Stomach (tissue), 4 donors: Measurements from ENCODE around the gene COL9A3.
"Not testable (repeated sequence)": the region's sequence is repeated elsewhere in the genome, so short reads cannot be mapped to it uniquely, and the experiment has no call there.

Source experiments
- EP300 ChIP-seq: sonication (generic); formaldehyde crosslinking; IDR thresholded peaks from one replicate; pipeline ENCODE4 v1.6.1; 2017; ENCODE audit warnings: antibody characterized with exemption
- POLR2A ChIP-seq, 4 donors: fragments of 450-650 bp; IDR thresholded peaks; one replicate each; pipeline ENCODE4 v1.6.1; 2016; ENCODE audit warnings: antibody characterized with exemption in 4 of 4, control low read depth in 2 of 4, mild to moderate bottlenecking in 1 of 4, moderate library complexity in 1 of 4
- TF ChIP-seq, protein P1 (sequence below), 7 experiments: fragments of 450-650 bp in 4 of 7; fragments of 200-600 bp in 3 of 7; sonication (generic) in 3 of 7; IDR thresholded peaks; one replicate each; pipeline ENCODE4 v1.5.1; 2016 to 2019; ENCODE audit warnings: antibody characterized with exemption in 7 of 7, control low read depth in 2 of 7, mild to moderate bottlenecking in 1 of 7

DNA sequence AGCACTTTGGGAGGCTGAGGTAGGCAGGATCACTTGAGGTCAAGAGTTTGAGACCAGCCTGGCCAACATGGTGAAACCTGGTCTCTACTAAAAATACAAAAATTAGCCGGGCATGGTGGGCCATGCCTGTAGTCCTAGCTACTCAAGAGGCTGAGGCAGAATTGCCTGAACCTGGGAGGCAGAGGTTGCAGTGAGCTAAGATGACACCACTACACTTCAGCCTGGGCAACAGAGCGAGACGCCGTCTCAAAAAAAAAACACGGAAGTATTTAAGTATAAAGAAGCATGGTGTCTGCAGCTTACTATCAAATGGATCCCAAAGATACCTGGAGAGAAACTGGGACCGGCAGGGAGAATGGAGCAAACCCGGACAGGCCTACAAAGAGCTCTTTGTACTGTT, 32.1 kb downstream of the COL9A3 start:
- TF ChIP-seq, protein P1, sequence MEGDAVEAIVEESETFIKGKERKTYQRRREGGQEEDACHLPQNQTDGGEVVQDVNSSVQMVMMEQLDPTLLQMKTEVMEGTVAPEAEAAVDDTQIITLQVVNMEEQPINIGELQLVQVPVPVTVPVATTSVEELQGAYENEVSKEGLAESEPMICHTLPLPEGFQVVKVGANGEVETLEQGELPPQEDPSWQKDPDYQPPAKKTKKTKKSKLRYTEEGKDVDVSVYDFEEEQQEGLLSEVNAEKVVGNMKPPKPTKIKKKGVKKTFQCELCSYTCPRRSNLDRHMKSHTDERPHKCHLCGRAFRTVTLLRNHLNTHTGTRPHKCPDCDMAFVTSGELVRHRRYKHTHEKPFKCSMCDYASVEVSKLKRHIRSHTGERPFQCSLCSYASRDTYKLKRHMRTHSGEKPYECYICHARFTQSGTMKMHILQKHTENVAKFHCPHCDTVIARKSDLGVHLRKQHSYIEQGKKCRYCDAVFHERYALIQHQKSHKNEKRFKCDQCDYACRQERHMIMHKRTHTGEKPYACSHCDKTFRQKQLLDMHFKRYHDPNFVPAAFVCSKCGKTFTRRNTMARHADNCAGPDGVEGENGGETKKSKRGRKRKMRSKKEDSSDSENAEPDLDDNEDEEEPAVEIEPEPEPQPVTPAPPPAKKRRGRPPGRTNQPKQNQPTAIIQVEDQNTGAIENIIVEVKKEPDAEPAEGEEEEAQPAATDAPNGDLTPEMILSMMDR (IDR thresholded peaks at IDR 0.05): not testable (repeated sequence)
- TF ChIP-seq EP300; POLR2A (IDR thresholded peaks at IDR 0.05): not testable (repeated sequence)
